Activated naive CD4-positive, alpha-beta T cell treated with anti-CD3 and anti-CD28 coated beads, Interleukin-2, amount 50 U/mL, for 16 hours (primary cell): ENCODE data around the gene VPS35L.
"Not testable (repeated sequence)": the region's sequence is repeated elsewhere in the genome, so short reads cannot be mapped to it uniquely, and the experiment has no call there.

Experiments
- DNase-seq: peaks from one replicate; pipeline ENCODE4 v3.0.0-alpha.2; 2020

VPS35L gene

DNA sequence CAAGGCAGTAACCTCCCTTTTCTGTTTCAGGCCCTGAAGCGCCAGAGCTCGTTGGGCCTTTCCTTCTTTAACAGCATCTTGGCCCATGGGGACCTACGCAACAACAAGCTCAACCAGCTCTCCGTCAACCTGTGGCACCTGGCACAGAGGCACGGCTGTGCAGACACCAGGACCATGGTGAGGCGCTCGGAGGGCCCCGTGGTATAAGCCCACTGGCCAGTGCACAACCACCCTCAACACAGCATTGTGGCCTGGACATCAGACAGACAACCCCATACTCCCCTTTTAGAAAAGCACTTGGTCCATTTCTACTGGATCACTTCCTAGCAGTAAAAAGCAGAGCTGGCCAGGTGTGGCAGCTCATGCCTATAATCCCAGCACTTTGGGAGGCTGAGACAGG, 144.0 kb downstream of the VPS35L start:
- no peak for DNase-seq

DNA sequence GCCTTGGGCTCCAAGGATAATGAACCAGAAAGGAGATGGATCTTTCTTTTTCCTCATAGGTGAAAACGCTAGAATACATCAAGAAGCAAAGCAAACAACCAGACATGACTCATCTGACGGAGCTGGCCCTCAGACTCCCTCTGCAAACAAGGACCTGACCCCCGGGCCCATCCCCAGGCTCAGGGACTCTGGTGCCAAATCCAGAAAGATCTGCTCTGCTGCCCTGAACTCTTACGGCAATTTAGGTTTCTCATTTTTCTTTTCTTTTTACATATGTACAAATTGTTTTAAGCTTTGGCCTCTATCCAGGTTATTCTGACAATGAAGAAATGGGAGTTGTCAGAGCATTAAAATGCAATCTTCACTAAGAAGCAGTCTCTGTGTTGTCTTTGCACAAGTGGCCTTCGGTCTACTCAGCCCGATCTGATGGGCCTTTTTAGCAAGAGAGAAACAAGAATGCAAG, 144.8 kb downstream of the VPS35L start:
- DNase-seq: no peak

DNA sequence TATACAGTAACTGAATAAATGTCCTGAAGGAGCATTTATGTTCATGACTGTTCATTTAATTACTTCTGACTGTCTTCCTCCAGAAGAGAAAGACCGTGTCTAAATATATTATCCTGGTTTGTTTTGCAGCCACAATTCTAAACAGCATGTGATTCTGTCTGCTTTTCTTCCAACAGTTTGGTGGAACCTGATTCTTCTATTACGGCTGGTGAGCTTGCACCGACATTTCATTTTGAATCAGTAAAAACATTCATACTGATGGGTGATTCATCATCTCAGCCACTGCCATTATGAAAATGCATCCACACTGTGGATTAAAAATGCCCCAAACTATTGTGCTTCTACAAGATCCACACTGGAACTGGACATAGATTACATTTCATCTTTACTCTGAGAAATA, 145.6 kb downstream of the VPS35L start:
- DNase-seq: no peak

DNA sequence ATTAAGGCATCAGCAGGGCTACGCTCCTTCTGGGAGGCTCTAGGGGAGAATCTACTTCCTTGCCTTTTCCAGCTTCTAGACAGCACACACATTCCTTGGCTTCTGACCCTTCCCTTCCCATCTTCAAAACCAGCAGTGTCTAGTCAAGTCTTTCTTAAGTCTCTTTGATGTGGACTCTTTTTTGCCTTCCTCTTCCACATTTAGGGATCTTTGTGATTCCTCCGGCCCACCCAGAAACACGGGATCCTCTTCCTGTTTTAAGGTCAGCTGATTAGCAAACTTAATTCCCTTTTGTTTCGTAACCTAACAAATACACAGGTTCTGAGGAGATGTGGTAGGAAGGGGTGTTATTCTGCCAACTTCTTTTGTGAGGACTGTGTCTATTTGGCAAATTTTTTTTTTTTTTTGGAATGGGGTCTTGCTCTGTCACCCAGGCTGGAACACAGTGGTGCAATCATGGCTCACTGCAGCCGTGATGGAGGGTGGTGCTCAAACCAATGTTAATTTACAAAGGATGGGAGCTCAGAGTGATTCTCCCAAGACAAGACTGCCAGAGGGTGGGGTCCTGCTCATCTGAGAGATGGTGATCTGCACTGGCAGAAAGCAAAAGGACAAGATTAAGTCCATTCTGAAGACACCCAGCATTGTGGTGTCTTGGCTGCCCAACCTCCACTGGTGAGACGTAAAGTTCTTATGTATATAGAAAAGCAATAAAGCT, 147.8 kb downstream of the VPS35L start:
- DNase-seq: no peak

DNA sequence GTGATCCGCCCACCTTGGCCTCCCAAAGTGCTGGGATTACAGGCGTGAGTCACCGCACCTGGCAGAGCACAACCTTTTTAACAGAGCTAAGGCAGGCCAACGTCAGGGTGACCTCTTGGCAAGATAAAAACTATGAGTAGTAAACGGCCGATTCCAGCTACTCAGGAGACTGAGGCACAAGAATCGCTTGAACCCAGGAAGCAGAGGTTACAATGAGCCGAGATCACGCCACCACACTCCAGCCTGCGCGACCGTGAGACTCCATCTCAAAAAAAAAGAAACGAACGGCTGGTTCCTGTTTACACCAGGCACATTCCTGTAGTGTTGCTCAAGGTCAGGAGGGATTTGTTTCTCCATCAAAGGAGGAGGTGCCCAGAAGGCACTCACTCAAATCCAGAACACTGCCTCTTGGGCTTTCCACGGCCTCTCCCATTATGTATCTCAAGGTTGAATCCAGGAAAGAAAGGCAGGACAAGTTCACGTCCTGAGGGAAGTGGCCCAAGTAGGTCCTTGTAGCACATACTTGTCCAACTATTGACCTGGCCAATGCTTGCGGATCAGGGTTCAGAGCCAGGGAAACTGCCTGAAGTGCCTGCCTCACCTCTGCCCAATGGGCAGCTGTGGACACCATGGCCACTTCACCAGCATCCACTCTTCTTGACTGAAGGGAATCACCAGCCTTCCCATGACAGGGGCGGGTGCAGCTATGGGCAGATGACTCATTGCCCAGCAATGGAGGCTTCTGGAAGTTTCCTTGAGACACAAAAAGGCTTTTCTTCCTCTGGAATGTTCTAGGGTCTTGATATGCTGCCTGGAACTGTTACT, 149.0 kb downstream of the VPS35L start:
- DNase-seq: no peak

DNA sequence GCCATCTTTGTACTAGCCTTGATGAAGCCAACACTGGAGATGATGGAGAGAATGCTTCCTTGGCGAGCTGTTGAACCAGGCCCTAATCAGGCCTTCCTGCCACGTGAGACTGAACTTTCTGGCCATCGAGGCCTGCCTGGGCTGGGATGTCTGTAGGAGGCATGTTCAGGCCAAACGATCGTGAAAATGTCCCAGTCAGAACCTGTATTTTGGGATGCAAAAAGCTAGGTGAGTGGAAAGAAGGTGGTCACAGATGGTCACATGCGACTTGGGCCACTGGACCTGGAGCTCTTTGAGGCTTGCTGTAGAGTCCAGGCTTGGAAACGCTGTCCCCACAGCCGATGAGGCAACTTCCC, 149.6 kb downstream of the VPS35L start:
- DNase-seq: no peak

DNA sequence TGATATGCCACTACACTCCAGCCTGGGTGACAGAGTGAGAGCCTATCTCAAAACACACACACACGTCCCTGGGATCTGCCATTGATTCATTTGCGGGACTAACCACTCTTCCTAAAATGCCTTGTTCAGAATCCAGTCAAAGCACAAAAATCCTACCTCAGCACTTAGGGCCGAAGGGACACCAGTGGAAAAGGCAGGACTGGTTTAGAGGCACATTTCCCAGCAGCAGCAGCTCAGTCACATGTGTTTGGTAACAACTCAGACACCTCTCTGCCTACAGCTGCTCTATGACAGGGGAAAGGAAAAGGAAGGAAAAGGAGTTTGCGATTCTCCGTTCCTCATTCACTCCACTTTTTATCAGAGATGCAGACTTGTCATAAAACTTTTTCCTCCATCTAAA, 150.3 kb downstream of the VPS35L start:
- DNase-seq: no peak

DNA sequence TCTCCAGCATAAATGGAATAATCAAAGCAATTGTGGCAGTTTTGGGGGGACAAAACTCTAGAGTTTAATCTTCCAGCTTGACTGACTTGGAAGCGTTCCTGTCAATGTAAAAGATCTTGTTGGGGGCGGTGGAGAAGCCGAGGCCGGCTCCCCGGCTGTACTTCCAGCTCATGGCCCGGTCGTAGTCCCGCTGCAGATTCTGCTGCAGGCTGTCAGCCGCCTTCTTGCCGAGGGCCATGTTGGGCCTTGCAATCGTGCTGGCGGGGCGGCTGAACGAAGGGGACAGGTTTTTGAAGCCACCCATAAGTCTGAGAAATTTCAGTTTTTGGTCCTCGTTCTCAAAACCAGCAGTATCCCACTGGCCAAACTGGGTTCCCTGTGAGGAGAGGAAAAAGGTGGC, 151.3 kb downstream of the VPS35L start:
- no peak for DNase-seq

DNA sequence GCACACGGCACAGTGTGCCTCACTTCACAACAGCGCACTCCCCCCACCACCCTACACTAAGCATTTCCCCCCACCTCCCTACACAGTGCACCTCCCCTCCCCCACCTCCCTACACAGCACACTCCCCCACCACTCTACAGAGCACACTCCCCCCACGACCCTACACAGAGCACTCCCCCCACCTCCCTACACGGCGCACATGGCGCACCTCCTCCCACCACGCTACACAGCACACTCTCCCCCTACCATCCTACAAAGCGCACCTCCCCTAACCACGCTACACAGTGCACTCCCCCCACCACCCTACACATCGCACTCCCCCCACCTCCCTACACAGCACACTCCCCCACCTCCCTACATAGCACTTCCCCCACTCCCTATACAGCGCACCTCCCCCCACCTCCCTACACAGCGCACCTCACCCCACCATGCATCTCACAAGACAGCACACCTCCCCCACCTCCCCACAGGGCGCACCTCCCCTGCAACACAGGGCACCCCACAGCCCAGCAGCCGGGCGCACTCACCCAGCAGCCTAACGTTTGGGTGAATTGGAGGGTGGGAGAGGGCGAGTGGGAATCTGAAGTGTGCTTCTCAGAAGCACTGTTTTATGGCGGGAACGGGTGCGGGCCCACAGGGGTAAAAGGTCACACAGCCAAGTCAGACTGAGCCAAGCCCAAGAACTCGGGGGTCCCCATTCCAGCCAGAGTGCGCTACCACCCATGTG, 152.2 kb downstream of the VPS35L start:
- no peak for DNase-seq

DNA sequence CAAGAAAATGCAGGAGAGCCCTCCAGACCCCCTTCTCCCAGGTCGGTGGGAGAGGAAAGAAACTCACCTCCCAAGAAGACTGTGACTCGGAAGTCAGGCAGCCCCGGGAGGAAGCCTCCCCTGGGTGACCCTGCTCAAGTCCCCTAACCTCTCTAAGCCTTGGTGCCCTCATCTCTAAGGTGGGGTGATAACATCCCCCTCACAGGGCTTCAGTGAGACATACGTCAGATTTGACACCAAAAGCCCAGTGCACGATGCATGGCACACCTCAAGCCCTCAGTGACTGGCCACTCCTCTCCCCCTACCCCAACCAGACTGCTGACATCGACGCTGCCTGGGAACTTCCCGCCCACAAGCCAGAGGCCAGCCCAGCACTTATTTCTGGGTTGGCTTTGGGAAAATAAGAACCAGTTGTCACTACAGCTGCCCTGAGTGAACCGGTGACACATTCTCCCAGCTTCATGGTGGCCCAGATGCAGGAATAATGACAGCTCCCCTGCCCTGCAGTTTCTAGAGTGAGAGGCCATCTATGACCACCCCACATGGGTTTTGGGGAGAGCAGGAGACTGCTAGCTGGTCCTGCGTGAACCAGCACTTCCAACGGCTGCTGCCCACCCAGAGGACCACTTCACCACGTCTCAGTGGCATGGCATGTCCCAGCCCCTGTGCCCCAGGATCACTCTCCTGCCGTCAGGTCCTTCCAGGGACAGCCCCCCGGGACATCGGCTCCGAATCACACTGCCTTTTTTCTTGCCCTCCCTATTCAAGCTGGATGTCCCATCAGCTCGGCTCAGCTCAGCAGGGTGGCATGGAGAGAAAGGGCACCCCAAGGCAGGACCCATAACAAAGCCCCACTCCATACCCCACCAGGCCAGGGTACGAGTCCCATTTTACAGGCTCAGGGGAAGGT, 153.0 kb downstream of the VPS35L start:
- DNase-seq: no peak

DNA sequence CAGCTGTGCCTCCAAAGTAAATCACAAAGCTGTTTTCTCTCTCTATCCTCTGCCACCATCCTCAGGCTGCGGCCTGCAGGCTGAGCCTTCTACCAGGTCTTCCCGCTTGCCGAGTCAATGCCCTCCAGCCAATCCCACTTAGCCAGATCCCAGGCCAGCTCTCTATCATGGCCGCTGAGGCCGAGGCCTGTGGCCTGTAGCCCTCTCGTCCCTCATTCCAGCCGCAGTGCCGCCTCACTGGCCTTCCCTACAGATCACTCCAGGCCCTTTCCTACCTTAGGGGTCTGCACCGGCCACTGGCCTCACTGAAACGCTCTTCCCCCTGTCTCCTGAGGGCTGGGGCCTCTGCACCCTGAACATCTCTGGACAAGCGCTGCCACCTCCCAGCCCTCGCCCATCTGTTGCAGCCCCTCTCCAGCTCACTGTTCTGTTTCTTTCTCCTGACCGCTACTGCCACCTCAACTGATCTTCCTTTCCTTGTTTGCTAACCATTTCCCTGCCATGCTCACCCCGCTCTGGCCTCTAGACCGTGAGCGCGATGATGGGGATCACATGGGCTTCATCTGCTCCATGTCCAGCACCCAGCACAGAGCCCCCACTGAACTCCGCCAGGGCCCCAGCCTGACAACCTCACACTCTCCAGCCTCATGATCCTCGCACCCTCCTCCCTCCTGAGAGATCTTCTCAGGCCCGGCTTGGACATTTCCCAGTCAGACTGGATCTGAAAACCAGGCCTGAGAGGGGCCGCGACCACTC, 154.1 kb downstream of the VPS35L start:
- DNase-seq: no peak

DNA sequence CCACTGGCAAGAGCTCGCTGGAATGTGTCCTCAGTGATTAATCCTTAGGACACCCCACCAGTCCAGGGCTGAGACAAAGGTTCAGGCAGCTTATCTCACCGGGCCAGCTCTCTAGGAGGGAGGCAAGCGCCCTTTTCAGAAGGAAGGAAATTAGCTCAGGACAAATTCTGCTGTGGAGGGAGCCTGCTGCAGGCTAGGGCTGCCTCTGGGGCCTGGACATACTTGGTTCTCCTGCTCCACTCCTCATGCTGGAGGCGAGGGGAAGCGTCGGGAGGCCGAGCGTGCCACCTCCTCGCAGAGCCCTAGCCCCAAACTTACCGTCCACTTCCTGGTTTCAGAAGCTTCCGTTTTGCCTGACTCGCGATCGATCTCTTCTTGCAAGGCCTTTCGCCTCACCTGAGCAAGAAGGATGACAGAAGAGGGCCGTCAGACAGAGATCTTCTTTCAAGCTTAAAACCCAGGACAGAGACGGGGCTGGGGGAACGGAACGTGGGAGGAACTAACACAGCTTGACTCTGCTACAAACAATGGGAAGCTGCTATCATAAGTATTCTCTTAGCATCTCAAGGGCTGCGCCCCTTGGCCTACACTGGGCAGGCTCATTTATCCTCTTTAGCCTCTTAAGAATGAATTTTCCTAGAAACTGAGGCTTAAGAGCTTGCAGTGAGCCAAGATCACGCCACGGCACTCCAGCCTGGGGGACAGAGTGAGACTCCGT, 154.8 kb downstream of the VPS35L start:
- DNase-seq: no peak

DNA sequence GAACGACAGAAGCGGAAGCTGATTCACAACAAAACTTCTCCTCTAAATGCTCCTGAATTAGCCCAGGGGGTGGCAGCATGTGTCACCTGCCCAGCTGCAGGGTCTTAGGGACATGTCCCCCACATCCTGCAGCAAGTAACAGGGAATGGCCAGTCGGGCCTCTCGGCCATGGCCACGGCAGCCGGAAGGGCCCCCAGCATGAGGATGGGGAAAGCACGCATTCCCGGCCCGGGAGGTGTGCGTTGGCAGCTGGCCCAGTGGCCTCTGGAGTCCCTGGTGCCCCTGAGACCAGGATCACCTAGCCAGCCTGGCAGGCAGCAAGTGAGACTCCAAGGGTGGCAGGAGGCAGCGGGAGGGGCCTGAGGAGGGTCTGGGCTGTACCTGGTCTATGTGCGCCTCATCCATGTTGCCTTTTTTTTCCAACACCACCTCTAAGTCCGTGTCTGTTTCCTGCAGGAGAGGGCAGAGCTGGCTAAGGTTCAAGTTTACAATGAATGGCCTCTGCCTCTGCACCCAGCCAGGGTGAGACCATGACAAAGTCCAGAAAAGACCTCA, 155.6 kb downstream of the VPS35L start:
- DNase-seq: no peak

DNA sequence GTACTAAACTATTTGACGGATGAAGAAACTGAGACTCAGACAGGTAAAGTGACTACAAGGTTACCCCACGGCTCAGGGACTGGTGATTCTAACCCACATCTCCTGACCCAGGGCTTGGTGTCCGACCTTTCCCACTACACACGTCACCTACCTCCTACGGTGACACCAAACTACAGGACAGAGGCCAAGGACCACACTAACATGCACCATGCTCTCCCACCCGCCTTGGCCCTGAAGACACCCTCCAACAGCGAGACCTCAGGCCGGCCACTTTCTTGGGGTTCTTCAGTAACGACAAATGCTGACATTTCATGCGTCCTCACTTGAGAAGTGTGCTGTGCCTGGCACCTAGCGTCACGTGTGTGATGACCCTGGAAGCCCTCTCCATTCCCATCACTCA, 156.1 kb downstream of the VPS35L start:
- no peak for DNase-seq

DNA sequence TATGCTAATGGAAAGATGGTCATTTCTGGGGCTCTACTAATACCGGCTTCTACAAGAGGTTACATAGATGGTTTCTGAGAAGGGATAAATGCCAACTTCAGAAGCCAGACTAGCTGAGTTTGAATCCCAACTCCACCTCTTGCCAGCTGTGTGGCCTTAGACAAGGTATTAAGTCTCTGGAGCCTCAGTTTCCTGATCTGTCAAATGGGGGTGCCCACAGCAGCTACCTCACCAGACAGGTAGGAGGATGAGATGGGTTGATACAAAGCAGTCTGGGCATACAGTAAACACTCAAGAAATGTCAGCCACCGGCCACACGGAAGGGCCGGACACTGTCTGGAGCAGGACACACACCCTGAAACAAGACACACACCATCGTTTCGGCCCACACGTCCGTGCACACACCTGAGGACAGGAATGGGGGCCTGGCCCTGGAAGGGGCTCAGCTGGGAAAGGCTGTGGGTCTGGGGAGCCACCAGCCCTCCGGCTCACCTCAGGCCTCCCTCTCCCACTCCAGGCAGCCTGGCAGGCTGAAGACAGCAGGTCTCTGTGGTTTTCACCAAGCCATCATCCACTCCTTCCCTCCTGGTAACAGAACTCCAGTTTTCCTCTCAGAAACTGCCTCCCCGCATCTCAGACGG, 157.0 kb downstream of the VPS35L start:
- DNase-seq: no peak

DNA sequence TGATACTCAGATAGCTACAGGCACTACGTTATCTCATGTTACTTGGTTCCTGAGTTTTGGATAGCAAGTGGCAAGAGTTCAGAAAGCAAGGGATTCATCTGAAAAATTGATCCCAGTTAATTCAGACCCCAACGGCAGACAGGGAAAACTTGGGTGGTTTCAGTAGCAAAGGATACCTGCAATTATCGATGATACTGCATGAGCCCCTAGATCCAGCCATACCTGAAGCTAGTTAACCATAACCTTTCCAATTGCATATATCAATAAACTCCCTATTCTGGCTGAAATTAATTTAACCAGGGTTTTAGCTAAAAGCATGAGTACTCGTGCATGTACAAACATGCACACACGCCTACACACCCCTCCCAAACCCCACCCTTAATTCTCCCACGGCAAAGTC, 158.2 kb downstream of the VPS35L start:
- DNase-seq: no peak

DNA sequence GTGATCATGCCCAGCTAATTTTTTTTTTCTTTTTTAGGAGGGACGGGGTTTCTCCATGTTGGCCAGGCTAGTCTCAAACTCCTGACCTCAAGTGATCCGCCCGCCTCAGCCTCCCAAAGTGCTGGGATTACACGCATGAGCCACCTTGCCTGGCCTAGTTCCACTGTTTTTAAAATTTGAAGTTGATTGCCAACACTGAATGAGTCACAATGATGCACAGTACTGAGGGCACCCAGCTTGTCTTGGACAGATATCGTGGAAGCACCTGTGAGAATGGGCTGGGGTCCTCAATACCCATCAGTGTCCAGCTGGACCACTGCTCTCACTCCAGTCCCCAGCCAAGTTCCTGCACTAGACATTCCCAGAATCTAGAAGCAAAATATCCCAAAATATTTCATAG, 160.1 kb downstream of the VPS35L start:
- DNase-seq: no peak

DNA sequence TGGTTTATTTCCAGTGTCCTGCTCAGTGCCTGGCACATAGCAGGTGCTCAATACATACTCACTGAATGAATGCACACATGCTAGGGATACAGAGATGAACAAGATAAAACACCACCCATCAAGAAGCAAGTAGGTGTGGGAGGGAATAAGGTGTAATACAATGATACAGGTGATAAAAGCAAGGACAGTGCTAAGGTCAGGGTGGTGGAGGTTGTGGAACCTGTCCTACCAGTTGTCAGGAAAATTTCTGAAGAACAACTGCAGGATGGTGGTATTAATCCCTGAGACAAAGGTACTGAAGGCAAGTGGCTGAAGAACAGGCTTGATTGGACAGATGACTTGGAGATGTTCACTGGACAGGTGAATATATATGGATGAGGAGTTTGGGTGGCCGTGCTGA, 160.7 kb downstream of the VPS35L start:
- no peak for DNase-seq

DNA sequence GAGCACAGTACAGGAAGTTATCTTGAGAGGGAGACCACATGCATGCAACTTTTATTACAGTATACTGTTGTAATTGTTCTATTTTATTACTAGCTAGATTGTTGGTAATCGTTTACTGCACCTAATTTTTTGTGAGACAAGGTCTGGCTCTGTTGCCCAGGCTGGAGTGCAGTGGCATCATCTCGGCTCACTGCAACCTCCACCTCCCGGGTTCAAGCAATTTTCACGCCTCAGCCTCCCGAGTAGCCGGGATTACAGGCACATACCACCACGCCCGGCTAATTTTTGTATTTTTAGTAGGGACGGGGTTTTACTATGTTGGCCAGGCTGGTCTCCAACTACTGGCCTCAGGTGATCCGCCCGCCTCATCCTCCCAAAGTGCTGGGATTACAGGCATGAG, 161.2 kb downstream of the VPS35L start:
- not testable (repeated sequence) for DNase-seq

DNA sequence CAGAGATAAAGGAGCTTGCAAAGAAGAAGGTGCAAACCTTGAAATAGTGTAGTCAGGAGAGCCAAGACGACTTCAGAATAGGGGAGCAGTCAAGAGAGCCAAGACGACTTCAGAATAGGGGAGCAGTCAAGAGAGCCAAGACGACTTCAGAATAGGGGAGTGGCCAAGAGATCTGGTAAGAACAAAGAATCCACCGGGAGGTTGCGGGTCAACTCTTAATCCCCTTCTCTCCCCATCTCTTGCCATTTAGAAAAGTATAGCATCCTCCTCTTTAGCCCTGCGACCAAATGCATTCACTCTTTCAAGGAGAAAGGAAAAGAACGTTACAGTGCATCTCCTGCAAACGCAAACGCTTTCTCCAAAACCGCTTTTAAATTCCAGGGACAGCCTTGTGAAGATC, 161.8 kb downstream of the VPS35L start:
- DNase-seq: no peak
